T-cell (primary cell): ENCODE data around the gene ERCC5. TPM values are rescaled to one million over a fixed set of nuclear protein-coding genes. Genes with fewer than 3 reads are reported as not detected.

ENCODE experiments used
- ATAC-seq, 4 experiments: fragments of 200-7000 bp in 3 of 4; fragments of 150-1000 bp in 1 of 4; cut with Tn5 transposase; replicated peaks in 1 of 4; 1 replicate in 3 of 4; 2 replicates in 1 of 4; pipeline ENCODE4 v1.10.0; 2021; ENCODE audit warnings: moderate library complexity in 3 of 4, mild to moderate bottlenecking in 2 of 4, moderate number of reproducible peaks in 1 of 4
- CTCF ChIA-PET, 2 donors: fragments of 300-600 bp; sonication (Branson Sonifier 250); formaldehyde crosslinking; loops; one replicate each; lab custom pipeline; 2022; ENCODE audit warnings: antibody characterized with exemption in 2 of 2; lab: Charles Lee
- POLR2A ChIA-PET, 2 donors: fragments of 300-600 bp; sonication (Branson Sonifier 250); formaldehyde crosslinking; loops; one replicate each; lab custom pipeline; 2022; ENCODE audit warnings: antibody characterized with exemption in 2 of 2; lab: Charles Lee
- DNase-seq, 35 experiments: peaks; one replicate each; pipeline versions ENCODE4 v3.0.0 to v3.0.0-alpha.2; 2013 to 2023
- H3K27ac ChIP-seq: one replicate; pipeline ENCODE4 v1.5.1; 2013; ENCODE audit warnings: low read length
- H3K27me3 ChIP-seq, 2 experiments: replicated peaks in 1 of 2; 1 replicate in 1 of 2; 2 replicates in 1 of 2; pipeline versions ENCODE4 v1.6.1 to v1.7.0; 2013; ENCODE audit warnings: low read length in 1 of 2, mixed read lengths in 1 of 2; ENCODE audit not compliant: control insufficient read depth in 2 of 2, insufficient read depth in 2 of 2; ENCODE audit errors: extremely low read depth in 1 of 2
- H3K36me3 ChIP-seq, 2 donors: 1 replicate in 1 of 2; 2 replicates in 1 of 2; pipeline versions ENCODE4 v1.6.1 to v1.7.0; 2013; ENCODE audit warnings: low read length in 1 of 2; ENCODE audit not compliant: control insufficient read depth in 2 of 2, insufficient read depth in 1 of 2; ENCODE audit errors: extremely low read depth in 1 of 2
- H3K4me1 ChIP-seq, 2 experiments: 1 replicate in 1 of 2; 2 replicates in 1 of 2; pipeline versions ENCODE4 v1.6.1 to v1.7.0; 2013; ENCODE audit warnings: low read length in 2 of 2, mixed read lengths in 1 of 2; ENCODE audit not compliant: insufficient read depth in 2 of 2, control insufficient read depth in 1 of 2; ENCODE audit errors: extremely low read depth in 1 of 2
- H3K4me3 ChIP-seq, 2 donors: 1 replicate in 1 of 2; 2 replicates in 1 of 2; pipeline versions ENCODE4 v1.5.1 to v1.7.0; 2013; ENCODE audit warnings: mild to moderate bottlenecking in 2 of 2, low read length in 1 of 2, moderate library complexity in 1 of 2; ENCODE audit not compliant: control insufficient read depth in 1 of 2; ENCODE audit errors: extremely low read depth in 1 of 2
- H3K9me3 ChIP-seq: 2 replicates; pipeline ENCODE4 v1.7.0; 2013
- H3K27ac Mint-ChIP-seq, 2 donors: one replicate each; pipeline ENCODE4 v1.8.0; 2020 to 2021; ENCODE audit warnings: mild to moderate bottlenecking in 2 of 2, mixed read lengths in 2 of 2
- H3K27me3 Mint-ChIP-seq, 2 donors: one replicate each; pipeline ENCODE4 v1.8.0; 2021 to 2022; ENCODE audit warnings: mixed read lengths in 2 of 2
- H3K36me3 Mint-ChIP-seq: one replicate; pipeline ENCODE4 v1.8.0; 2021; ENCODE audit warnings: mixed read lengths
- H3K4me1 Mint-ChIP-seq, 3 donors: one replicate each; pipeline ENCODE4 v1.8.0; 2020 to 2022; ENCODE audit warnings: mixed read lengths in 3 of 3, mild to moderate bottlenecking in 1 of 3
- H3K4me3 Mint-ChIP-seq, 3 donors: one replicate each; pipeline ENCODE4 v1.8.0; 2020 to 2022; ENCODE audit warnings: mild to moderate bottlenecking in 3 of 3, mixed read lengths in 3 of 3, moderate library complexity in 3 of 3
- H3K9me3 Mint-ChIP-seq, 3 donors: one replicate each; pipeline ENCODE4 v1.8.0; 2020 to 2022; ENCODE audit warnings: mixed read lengths in 3 of 3
- WGBS: methylation state at CpG from one replicate; pipeline ENCODE4 v1.1.5; 2013; ENCODE audit warnings: missing lambda C conversion rate; ENCODE audit not compliant: insufficient coverage; 5-methylcytosine and 5-hydroxymethylcytosine counted together
- total RNA-seq, 35 experiments: library from RNA in 6 of 35; stranded (reverse) in 6 of 35; fragments of 120-200 nt in 1 of 35; gene quantifications; one replicate each; pipeline versions ENCODE4 v1.2.1 to v1.2.4 and lab custom pipeline; 2013 to 2026

The ERCC5 gene
- total RNA-seq, 5 donors from 2014 or later (not counting 1 experiment from before 2014, with no cell fraction given): 104 to 123 (median 114) TPM

- H3K4me1 Mint-ChIP-seq: peaks cover 7 to 15% (median 9%) of the 10 kb centered on the region in 3 donors
- H3K4me1 ChIP-seq: no peaks in the 10 kb centered on the region
- no peak overlapping the region for H3K27ac ChIP-seq
- no peak overlapping the region for H3K4me3 ChIP-seq
- DNase-seq (no peak), ATAC-seq (no peak)
- H3K27me3 Mint-ChIP-seq: no peaks in the 10 kb centered on the region
- no peak overlapping the region for H3K4me3 Mint-ChIP-seq
- no CpG with 5 or more reads among the region's 1 CpG for WGBS
- no peaks in the 10 kb centered on the region for H3K9me3 ChIP-seq
- peaks cover 0 to 3% of the 10 kb centered on the region in 2 donors for H3K36me3 ChIP-seq
- no peaks in the 10 kb centered on the region for H3K27me3 ChIP-seq
- H3K36me3 Mint-ChIP-seq: peaks cover 38% of the 10 kb centered on the region
- no peak overlapping the region for H3K27ac Mint-ChIP-seq
- peaks cover 0 to under 1% (median under 1%) of the 10 kb centered on the region in 3 donors for H3K9me3 Mint-ChIP-seq
- CTCF ChIA-PET: no interaction called here
- POLR2A ChIA-PET: no interaction called here
Measured at GRCh38 chr13:102817241-102817640, 28.6 kb upstream of the ERCC5 start.

GRCh38 chr13:102817907-102818306 is 27.9 kb upstream of the ERCC5 start:
- DNase-seq: no peak
- no peaks in the 10 kb centered on the region for H3K4me1 ChIP-seq
- Mint-ChIP-seq H3K27ac (no peak overlapping the region), H3K4me3 (no peak overlapping the region), H3K4me1 (peaks cover 7 to 11% (median 9%) of the 10 kb centered on the region in 3 donors), H3K36me3 (peaks cover 38% of the 10 kb centered on the region), H3K9me3 (no peaks in the 10 kb centered on the region), H3K27me3 (no peaks in the 10 kb centered on the region)
- no peak overlapping the region for H3K27ac ChIP-seq
- ATAC-seq: no peak
- peaks cover 0 to 4% of the 10 kb centered on the region in 2 donors for H3K36me3 ChIP-seq
- POLR2A ChIA-PET: interaction anchor here in 1 of 2 donors (0.5 kb wide), 1 partner anchor 22 kb away, joined by 3 read pairs; no protein-coding TSS in a partner anchor
- CTCF ChIA-PET: interaction anchor here in 1 of 2 donors (0.6 kb wide), 1 partner anchor 17 kb away, joined by 3 read pairs; no protein-coding TSS in a partner anchor
- H3K9me3 ChIP-seq: no peaks in the 10 kb centered on the region
- H3K4me3 ChIP-seq: no peak overlapping the region
- no peaks in the 10 kb centered on the region for H3K27me3 ChIP-seq

GRCh38 chr13:102825400-102825799 is 20.4 kb upstream of the ERCC5 start:
- Histone ChIP-seq H3K27ac (no peak overlapping the region), H3K27me3 (no peaks in the 10 kb centered on the region), H3K4me3 (no peak overlapping the region), H3K4me1 (no peaks in the 10 kb centered on the region), H3K9me3 (no peaks in the 10 kb centered on the region), H3K36me3 (peaks cover 0 to 4% of the 10 kb centered on the region in 2 donors)
- 94% methylated on average over 3 of the region's 4 CpGs for WGBS
- Mint-ChIP-seq H3K27ac (no peak overlapping the region), H3K9me3 (no peaks in the 10 kb centered on the region), H3K27me3 (no peaks in the 10 kb centered on the region), H3K4me1 (no peaks in the 10 kb centered on the region), H3K36me3 (peaks cover 33% of the 10 kb centered on the region), H3K4me3 (no peak overlapping the region)
- ATAC-seq (no peak), DNase-seq (no peak)
- ChIA-PET CTCF (no interaction called here), POLR2A (interaction anchor here in 1 of 2 donors (0.6 kb wide), 1 partner anchor 37 kb away, joined by 3 read pairs; no protein-coding TSS in a partner anchor)

- H3K27me3 ChIP-seq: no peaks in the 10 kb centered on the region
- Mint-ChIP-seq H3K36me3 (peaks cover 31% of the 10 kb centered on the region), H3K4me1 (no peaks in the 10 kb centered on the region), H3K27me3 (no peaks in the 10 kb centered on the region), H3K4me3 (no peak overlapping the region), H3K9me3 (no peaks in the 10 kb centered on the region), H3K27ac (no peak overlapping the region)
- peaks cover 0 to 4% of the 10 kb centered on the region in 2 donors for H3K36me3 ChIP-seq
- POLR2A ChIA-PET: no interaction called here
- no peak for DNase-seq
- no peak for ATAC-seq
- CTCF ChIA-PET: no interaction called here
- H3K27ac ChIP-seq: no peak overlapping the region
- H3K4me1 ChIP-seq: no peaks in the 10 kb centered on the region
- WGBS: 93% methylated on average over 3 of the region's 8 CpGs
- no peak overlapping the region for H3K4me3 ChIP-seq
- H3K9me3 ChIP-seq: no peaks in the 10 kb centered on the region
Measured at GRCh38 chr13:102825921-102826706, 19.7 kb upstream of the ERCC5 start.

- no peak overlapping the region for H3K27ac Mint-ChIP-seq
- Histone ChIP-seq H3K9me3 (no peaks in the 10 kb centered on the region), H3K4me1 (no peaks in the 10 kb centered on the region), H3K4me3 (no peak overlapping the region), H3K36me3 (no peaks in the 10 kb centered on the region), H3K27me3 (no peaks in the 10 kb centered on the region), H3K27ac (no peak overlapping the region)
- no peaks in the 10 kb centered on the region for H3K9me3 Mint-ChIP-seq
- DNase-seq (no peak), ATAC-seq (no peak)
- H3K4me1 Mint-ChIP-seq: no peaks in the 10 kb centered on the region
- ChIA-PET POLR2A (interaction anchor here in 1 of 2 donors (0.6 kb wide), 1 partner anchor 22 kb away, joined by 3 read pairs; no protein-coding TSS in a partner anchor), CTCF (no interaction called here)
- H3K4me3 Mint-ChIP-seq: no peak overlapping the region
- no CpG with 5 or more reads among the region's 4 CpGs for WGBS
- peaks cover 20% of the 10 kb centered on the region for H3K36me3 Mint-ChIP-seq
- H3K27me3 Mint-ChIP-seq: no peaks in the 10 kb centered on the region
Measured at GRCh38 chr13:102830646-102831045, 15.2 kb upstream of the ERCC5 start.

- ATAC-seq (no peak), DNase-seq (no peak)
- no peak overlapping the region for H3K4me3 Mint-ChIP-seq
- H3K27me3 Mint-ChIP-seq: no peaks in the 10 kb centered on the region
- Histone ChIP-seq H3K27me3 (no peaks in the 10 kb centered on the region), H3K27ac (no peak overlapping the region), H3K9me3 (no peaks in the 10 kb centered on the region), H3K36me3 (no peaks in the 10 kb centered on the region), H3K4me1 (no peaks in the 10 kb centered on the region), H3K4me3 (no peak overlapping the region)
- WGBS: no CpG with 5 or more reads among the region's 4 CpGs
- H3K4me1 Mint-ChIP-seq: no peaks in the 10 kb centered on the region
- no peak overlapping the region for H3K27ac Mint-ChIP-seq
- ChIA-PET POLR2A (interaction anchor here in 1 of 2 donors (0.6 kb wide), 1 partner anchor 9 kb away, joined by 3 read pairs; no protein-coding TSS in a partner anchor), CTCF (interaction anchor here in 1 of 2 donors (0.8 kb wide), 1 partner anchor 12 kb away, joined by 3 read pairs; no protein-coding TSS in a partner anchor)
- peaks cover 16% of the 10 kb centered on the region for H3K36me3 Mint-ChIP-seq
- no peaks in the 10 kb centered on the region for H3K9me3 Mint-ChIP-seq
Measured at GRCh38 chr13:102836471-102836870, 9.4 kb upstream of the ERCC5 start.
